ENCODE results near the gene ACTN1. TPM values are rescaled to one million over a fixed set of nuclear protein-coding genes. Genes with fewer than 3 reads are reported as not detected.

ACTN1 gene
- total RNA-seq, 3 donors from 2014 or later (not counting 1 experiment from before 2014, with no cell fraction given): 14.9 to 39.5 (median 19.6) TPM

DNA sequence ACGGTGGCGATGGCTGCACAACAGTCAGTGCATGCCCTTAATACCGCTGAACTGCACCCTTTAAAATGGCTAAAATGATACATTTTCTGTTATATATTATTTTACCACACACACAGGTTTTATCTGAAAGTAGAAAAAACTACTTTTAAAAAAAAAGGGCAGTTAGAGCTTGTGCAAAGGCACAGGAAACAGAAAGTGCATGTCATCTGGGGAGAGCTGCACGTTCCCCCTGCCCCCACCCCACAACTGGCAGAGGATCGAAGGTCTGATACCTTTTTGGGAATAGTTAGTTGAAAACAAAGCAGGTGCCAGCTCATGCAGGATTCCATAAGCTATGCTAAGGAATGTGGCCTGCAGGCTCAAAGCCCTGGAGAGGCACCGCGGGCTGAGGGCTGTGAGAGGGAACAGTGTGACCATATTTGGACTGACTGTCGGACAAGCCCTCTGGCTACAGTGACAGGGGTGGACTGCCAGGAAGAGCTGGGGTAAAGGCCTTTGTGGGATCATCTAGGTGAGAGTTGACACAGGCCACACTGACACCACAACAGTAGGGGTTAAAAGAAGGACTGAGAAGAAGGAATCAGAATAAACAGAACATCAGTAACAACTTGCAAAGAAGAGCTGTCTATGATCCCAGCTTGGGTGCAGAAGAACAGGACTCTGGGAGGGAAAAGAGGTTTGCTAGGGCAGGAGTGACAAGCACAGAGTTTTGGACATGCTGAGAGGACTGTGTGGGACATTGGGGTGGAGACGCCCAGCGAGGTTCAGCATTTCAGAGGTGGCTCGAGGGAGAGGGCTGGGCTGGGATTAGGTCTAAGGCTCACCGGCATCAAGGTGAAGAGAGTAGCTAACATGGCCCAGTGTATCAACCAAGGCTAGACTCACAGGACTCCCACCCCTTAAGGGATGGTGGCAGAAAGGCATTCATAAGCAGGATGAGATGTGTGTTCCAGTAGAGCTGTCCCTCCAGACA lies 54.6 kb downstream of the ACTN1 start:
- TF ChIP-seq, protein P1, sequence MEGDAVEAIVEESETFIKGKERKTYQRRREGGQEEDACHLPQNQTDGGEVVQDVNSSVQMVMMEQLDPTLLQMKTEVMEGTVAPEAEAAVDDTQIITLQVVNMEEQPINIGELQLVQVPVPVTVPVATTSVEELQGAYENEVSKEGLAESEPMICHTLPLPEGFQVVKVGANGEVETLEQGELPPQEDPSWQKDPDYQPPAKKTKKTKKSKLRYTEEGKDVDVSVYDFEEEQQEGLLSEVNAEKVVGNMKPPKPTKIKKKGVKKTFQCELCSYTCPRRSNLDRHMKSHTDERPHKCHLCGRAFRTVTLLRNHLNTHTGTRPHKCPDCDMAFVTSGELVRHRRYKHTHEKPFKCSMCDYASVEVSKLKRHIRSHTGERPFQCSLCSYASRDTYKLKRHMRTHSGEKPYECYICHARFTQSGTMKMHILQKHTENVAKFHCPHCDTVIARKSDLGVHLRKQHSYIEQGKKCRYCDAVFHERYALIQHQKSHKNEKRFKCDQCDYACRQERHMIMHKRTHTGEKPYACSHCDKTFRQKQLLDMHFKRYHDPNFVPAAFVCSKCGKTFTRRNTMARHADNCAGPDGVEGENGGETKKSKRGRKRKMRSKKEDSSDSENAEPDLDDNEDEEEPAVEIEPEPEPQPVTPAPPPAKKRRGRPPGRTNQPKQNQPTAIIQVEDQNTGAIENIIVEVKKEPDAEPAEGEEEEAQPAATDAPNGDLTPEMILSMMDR (IDR thresholded peaks at IDR 0.05): no peak
- Mint-ChIP-seq H3K27me3 (ENCODE audit: low read depth in 2 of 2) (peaks cover 0 to 4% of the 10 kb centered on the region in 2 donors), H3K9me3 (peaks cover 0 to 10% of the 10 kb centered on the region in 2 donors), H3K4me3 (no peak overlapping the region), H3K27ac (no peak overlapping the region), H3K4me1 (peaks cover 0 to 7% of the 10 kb centered on the region in 2 donors), H3K36me3 (peaks cover 17% of the 10 kb centered on the region)
- peaks cover 9% of the 10 kb centered on the region for H3K9me3 ChIP-seq (ENCODE audit: control insufficient read depth, insufficient read depth, low read length)
- ATAC-seq: no peak
- WGBS (ENCODE audit: insufficient coverage): 73% methylated on average over 12 of the region's 12 CpGs
- intact Hi-C loops (cut with micrococcal nuclease): no loop called here
- H3K27ac ChIP-seq (ENCODE audit: low read length): no peak overlapping the region
- H3K4me1 ChIP-seq (ENCODE audit: control insufficient read depth, insufficient read depth, low read length): peaks cover 12% of the 10 kb centered on the region
- H3K27me3 ChIP-seq (ENCODE audit: control insufficient read depth, insufficient read depth, low read length): no peaks in the 10 kb centered on the region
- DNase-seq: no peak
- H3K36me3 ChIP-seq (ENCODE audit: control insufficient read depth, insufficient read depth, low read length): no peaks in the 10 kb centered on the region
- H3K4me3 ChIP-seq (ENCODE audit: low read length): no peak overlapping the region

- ATAC-seq (no peak), DNase-seq (no peak)
- 85% methylated on average over 7 of the region's 7 CpGs for WGBS (ENCODE audit: insufficient coverage)
- peaks cover 17% of the 10 kb centered on the region for H3K36me3 Mint-ChIP-seq
- intact Hi-C loops (cut with micrococcal nuclease): no loop called here
- peaks cover 9% of the 10 kb centered on the region for H3K9me3 ChIP-seq (ENCODE audit: control insufficient read depth, insufficient read depth, low read length)
- H3K4me1 Mint-ChIP-seq: peaks cover 0 to 7% of the 10 kb centered on the region in 2 donors
- H3K27ac ChIP-seq (ENCODE audit: low read length): no peak overlapping the region
- peaks cover 0 to 10% of the 10 kb centered on the region in 2 donors for H3K9me3 Mint-ChIP-seq
- no peaks in the 10 kb centered on the region for H3K36me3 ChIP-seq (ENCODE audit: control insufficient read depth, insufficient read depth, low read length)
- H3K27ac Mint-ChIP-seq: no peak overlapping the region
- H3K4me3 Mint-ChIP-seq: no peak overlapping the region
- H3K4me3 ChIP-seq (ENCODE audit: low read length): no peak overlapping the region
- TF ChIP-seq, protein P1 (IDR thresholded peaks at IDR 0.05): no peak
- no peaks in the 10 kb centered on the region for H3K4me1 ChIP-seq (ENCODE audit: control insufficient read depth, insufficient read depth, low read length)
- no peaks in the 10 kb centered on the region for H3K27me3 ChIP-seq (ENCODE audit: control insufficient read depth, insufficient read depth, low read length)
- H3K27me3 Mint-ChIP-seq (ENCODE audit: low read depth in 2 of 2): peaks cover 0 to 4% of the 10 kb centered on the region in 2 donors
These were observed 56.2 kb downstream of the ACTN1 start for GRCh38 chr14:68922886-68923285.

DNA sequence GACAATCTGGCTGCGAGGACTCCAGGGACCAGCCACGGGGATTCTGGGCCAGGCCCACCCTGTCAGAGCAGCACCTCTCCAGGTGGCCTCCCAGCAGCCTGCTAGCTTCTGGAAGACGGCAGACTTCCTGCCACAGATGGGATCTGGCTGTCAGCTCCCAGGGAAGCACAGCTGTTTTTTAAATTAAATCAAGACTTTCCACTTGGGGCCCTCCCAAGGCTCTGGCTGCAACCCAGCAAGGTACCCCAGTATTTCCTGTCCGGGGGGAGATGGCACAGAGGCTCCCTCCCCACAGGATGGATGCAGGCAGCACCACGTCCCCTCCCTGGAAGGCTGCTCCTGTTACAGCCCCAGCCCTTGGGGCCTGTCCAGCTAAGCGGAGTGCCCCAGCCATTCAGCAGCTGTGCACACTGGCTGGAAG lies 56.9 kb downstream of the ACTN1 start:
- Histone ChIP-seq H3K27ac (ENCODE audit: low read length) (no peak overlapping the region), H3K36me3 (ENCODE audit: control insufficient read depth, insufficient read depth, low read length) (no peaks in the 10 kb centered on the region), H3K4me3 (ENCODE audit: low read length) (no peak overlapping the region), H3K27me3 (ENCODE audit: control insufficient read depth, insufficient read depth, low read length) (no peaks in the 10 kb centered on the region), H3K4me1 (ENCODE audit: control insufficient read depth, insufficient read depth, low read length) (no peaks in the 10 kb centered on the region), H3K9me3 (ENCODE audit: control insufficient read depth, insufficient read depth, low read length) (peaks cover 9% of the 10 kb centered on the region)
- H3K27me3 Mint-ChIP-seq (ENCODE audit: low read depth in 2 of 2): peaks cover 0 to under 1% of the 10 kb centered on the region in 2 donors
- no peak for DNase-seq
- peaks cover 0 to 7% of the 10 kb centered on the region in 2 donors for H3K4me1 Mint-ChIP-seq
- no peak for ATAC-seq
- no peak overlapping the region for H3K4me3 Mint-ChIP-seq
- peaks cover 16% of the 10 kb centered on the region for H3K36me3 Mint-ChIP-seq
- TF ChIP-seq, protein P1 (IDR thresholded peaks at IDR 0.05): no peak
- intact Hi-C loops (cut with micrococcal nuclease): no loop called here
- H3K9me3 Mint-ChIP-seq: peaks cover 0 to 10% of the 10 kb centered on the region in 2 donors
- H3K27ac Mint-ChIP-seq: no peak overlapping the region
- 77% methylated on average over 6 of the region's 6 CpGs for WGBS (ENCODE audit: insufficient coverage)
